DOHH2 (cell line): Measurements from ENCODE around the gene NDUFS3.
"Not testable (repeated sequence)": the region's sequence is repeated elsewhere in the genome, so short reads cannot be mapped to it uniquely, and the experiment has no call there.

ENCODE experiments used
- H3F3A ChIP-seq: fragments of 200-600 bp; sonication (generic), shearing (Covaris generic); 2 replicates; pipeline ENCODE4 v1.6.0; 2016; ENCODE audit warnings: antibody characterized with exemption, mild to moderate bottlenecking; ENCODE audit not compliant: control insufficient read depth, insufficient read depth
- H3K27ac ChIP-seq: fragments of 200-600 bp; sonication (generic); 2 replicates; pipeline ENCODE4 v1.5.1; 2014; ENCODE audit warnings: low read depth, mild to moderate bottlenecking, low read length, moderate library complexity
- H3K27me3 ChIP-seq: fragments of 200-600 bp; sonication (generic); 2 replicates; pipeline ENCODE4 v1.6.1; 2014; ENCODE audit warnings: mild to moderate bottlenecking, low read length, mixed read lengths; ENCODE audit not compliant: control insufficient read depth
- H3K36me3 ChIP-seq: fragments of 200-600 bp; sonication (generic); 2 replicates; pipeline ENCODE4 v1.6.1; 2014; ENCODE audit warnings: mild to moderate bottlenecking, low read length, moderate library complexity, mixed read lengths; ENCODE audit not compliant: control insufficient read depth
- H3K4me1 ChIP-seq: fragments of 200-600 bp; sonication (generic); 2 replicates; pipeline ENCODE4 v1.6.1; 2014; ENCODE audit warnings: mild to moderate bottlenecking, low read length, mixed read lengths; ENCODE audit not compliant: control insufficient read depth
- H3K4me2 ChIP-seq: fragments of 200-600 bp; sonication (generic); 2 replicates; pipeline ENCODE4 v1.6.0; 2014; ENCODE audit warnings: mild to moderate bottlenecking, low read length, moderate library complexity
- H3K4me3 ChIP-seq: fragments of 200-600 bp; sonication (generic); 2 replicates; pipeline ENCODE4 v1.5.1; 2014; ENCODE audit warnings: mild to moderate bottlenecking, low read length, mixed read lengths
- H3K79me2 ChIP-seq: fragments of 200-600 bp; sonication (generic); 2 replicates; pipeline ENCODE4 v1.6.1; 2014; ENCODE audit warnings: mild to moderate bottlenecking, low read length, mixed read lengths; ENCODE audit not compliant: control insufficient read depth
- H3K9me2 ChIP-seq: fragments of 200-600 bp; sonication (generic); replicated peaks from 2 replicates; pipeline ENCODE4 v1.6.1; 2014; ENCODE audit warnings: mild to moderate bottlenecking, low read length, mixed read lengths; ENCODE audit not compliant: control insufficient read depth
- H3K9me3 ChIP-seq: fragments of 200-600 bp; sonication (generic); 2 replicates; pipeline ENCODE4 v1.6.1; 2014; ENCODE audit warnings: antibody characterized with exemption, low read length, mixed read lengths; ENCODE audit not compliant: control insufficient read depth, insufficient read depth
- H4K20me1 ChIP-seq: fragments of 200-600 bp; sonication (generic); 2 replicates; pipeline ENCODE4 v1.6.0; 2014; ENCODE audit warnings: low read depth, mild to moderate bottlenecking, antibody characterized with exemption, low read length, moderate library complexity; ENCODE audit not compliant: control insufficient read depth, insufficient read depth
- EZH2phosphoT487 ChIP-seq: fragments of 200-600 bp; sonication (generic); IDR thresholded peaks from 2 replicates; pipeline ENCODE4 v1.6.1; 2017; ENCODE audit warnings: borderline replicate concordance, mild to moderate bottlenecking, antibody characterized with exemption, low read length, moderate library complexity, mixed read lengths
- TF ChIP-seq, protein P1 (sequence below): fragments of 200-600 bp; sonication (generic); IDR thresholded peaks from one replicate; pipeline ENCODE4 v1.5.1; 2014; ENCODE audit warnings: antibody characterized with exemption, mild to moderate bottlenecking, low read depth, low read length; ENCODE audit not compliant: poor library complexity, severe bottlenecking

The NDUFS3 gene

DNA sequence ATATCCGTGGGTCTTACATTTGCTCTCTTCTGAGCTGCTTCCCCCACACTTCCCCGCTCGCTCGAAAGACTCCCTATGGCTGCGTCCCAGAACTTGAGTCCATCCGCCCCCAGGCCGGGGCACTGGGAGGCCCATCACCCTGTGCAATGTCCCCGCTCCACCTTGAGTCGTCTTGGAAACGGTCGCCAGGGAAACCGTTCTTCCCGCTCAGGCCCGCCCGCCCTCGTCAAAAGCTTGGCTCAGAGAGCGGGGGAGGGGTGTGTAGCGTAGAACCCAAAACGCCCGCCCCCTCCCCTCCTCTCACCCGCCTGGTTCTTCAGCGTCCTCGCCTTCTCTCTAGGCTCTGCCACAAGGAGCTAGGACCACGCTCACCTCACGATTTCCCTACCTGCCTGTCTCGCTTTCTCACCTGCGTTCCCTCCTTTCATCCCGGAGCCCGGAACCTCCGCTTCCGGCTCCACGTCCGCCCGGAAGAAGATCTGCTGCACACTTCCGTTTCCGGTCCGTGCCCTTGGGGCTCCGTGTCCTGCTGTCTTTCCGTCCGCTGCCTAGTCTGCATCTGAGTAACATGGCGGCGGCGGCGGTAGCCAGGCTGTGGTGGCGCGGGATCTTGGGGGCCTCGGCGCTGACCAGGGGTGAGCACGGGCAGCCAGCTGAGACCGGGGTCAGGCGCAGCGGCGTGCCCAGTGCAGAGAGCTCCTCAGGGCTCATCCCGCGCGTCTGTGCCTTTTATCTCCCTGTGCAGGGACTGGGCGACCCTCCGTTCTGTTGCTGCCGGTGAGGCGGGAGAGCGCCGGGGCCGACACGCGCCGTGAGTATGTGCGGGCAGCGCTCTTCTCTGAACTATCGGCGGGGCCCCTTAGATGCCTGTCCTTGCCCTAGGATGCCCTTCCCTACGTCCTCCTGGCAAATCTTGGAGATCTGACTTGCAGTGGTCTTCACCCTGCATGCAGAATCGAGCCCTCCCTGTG is at the start of gene NDUFS3, which contains the start of gene KBTBD4:
Gene NDUFS3 (plus strand): TSS at position 551 of the 971 bp plus-strand sequence. CDS start 18 bp downstream, at position 569.
Gene KBTBD4 (minus strand): TSS at position 447 of the 971 bp plus-strand sequence. CDS start 19 bp downstream, at position 428.
- H3K36me3 ChIP-seq, result peaks cover 74% of the 10 kb centered on the region
- TF ChIP-seq, protein P1, sequence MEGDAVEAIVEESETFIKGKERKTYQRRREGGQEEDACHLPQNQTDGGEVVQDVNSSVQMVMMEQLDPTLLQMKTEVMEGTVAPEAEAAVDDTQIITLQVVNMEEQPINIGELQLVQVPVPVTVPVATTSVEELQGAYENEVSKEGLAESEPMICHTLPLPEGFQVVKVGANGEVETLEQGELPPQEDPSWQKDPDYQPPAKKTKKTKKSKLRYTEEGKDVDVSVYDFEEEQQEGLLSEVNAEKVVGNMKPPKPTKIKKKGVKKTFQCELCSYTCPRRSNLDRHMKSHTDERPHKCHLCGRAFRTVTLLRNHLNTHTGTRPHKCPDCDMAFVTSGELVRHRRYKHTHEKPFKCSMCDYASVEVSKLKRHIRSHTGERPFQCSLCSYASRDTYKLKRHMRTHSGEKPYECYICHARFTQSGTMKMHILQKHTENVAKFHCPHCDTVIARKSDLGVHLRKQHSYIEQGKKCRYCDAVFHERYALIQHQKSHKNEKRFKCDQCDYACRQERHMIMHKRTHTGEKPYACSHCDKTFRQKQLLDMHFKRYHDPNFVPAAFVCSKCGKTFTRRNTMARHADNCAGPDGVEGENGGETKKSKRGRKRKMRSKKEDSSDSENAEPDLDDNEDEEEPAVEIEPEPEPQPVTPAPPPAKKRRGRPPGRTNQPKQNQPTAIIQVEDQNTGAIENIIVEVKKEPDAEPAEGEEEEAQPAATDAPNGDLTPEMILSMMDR, result no peak
- no peak for TF ChIP-seq EZH2phosphoT487
- peak within 1 kb of the TSS; percentile 97 for H3K4me2 ChIP-seq
- H3K9me2 ChIP-seq, result no peaks in the 10 kb centered on the region
- no peaks in the 10 kb centered on the region for H3F3A ChIP-seq
- H3K4me3 ChIP-seq, result peak within 1 kb of the TSS; percentile 99
- peaks cover 53% of the 10 kb centered on the region for H3K79me2 ChIP-seq
- no peaks in the 10 kb centered on the region for H4K20me1 ChIP-seq
- H3K27me3 ChIP-seq, result no peaks in the 10 kb centered on the region
- H3K4me1 ChIP-seq, result peaks cover 26% of the 10 kb centered on the region
- H3K27ac ChIP-seq, result peak within 1 kb of the TSS; percentile 48
- no peaks in the 10 kb centered on the region for H3K9me3 ChIP-seq

DNA sequence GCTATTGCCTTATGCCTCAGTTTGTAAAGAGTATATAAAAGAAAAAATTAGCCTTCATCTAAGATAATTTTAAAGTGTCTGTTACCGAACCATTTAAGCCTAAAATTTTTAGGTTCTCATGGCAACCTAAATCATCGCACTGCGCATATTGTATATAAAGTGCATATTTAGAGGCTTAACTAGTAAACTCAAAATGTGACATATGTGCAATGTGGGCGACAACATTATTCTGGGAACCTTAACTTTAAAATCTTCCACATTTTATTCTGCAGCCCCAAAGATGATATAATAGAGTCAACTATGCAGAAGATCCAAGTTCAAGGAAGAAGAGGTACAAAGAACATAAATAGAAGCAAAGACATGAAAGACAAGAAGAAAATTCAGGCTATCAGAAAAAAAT is 48.9 kb upstream of the NDUFS3 start:
- Histone ChIP-seq H3K9me3 (no peaks in the 10 kb centered on the region), H3K4me2 (no peak overlapping the region), H3K4me3 (no peak overlapping the region), H3K9me2 (no peaks in the 10 kb centered on the region), H3F3A (peaks cover 4% of the 10 kb centered on the region), H4K20me1 (peaks cover 34% of the 10 kb centered on the region), H3K27ac (no peak overlapping the region), H3K4me1 (peaks cover 42% of the 10 kb centered on the region), H3K27me3 (no peaks in the 10 kb centered on the region), H3K79me2 (peaks cover 100% of the 10 kb centered on the region), H3K36me3 (peaks cover 28% of the 10 kb centered on the region)
- TF ChIP-seq EZH2phosphoT487, result no peak
- TF ChIP-seq, protein P1, result no peak

DNA sequence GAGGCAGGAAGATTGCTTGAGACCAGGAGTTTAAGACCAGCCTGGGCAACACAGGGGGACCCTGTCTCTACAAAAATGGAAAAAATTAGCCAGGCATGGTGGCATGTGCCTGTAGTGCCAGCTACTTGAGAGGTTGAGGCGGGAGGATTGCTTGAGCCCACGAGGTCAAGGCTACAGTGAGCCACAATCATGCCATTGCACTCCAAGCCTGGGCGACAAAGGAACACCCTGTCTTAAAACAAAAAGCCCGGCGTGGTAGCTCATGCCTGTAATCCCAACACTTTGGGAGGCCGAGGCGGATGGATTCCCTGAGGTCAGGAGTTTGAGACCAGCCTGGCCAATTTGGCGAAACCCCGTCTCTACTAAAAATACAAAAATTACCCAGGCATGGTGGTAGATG is 48.2 kb upstream of the NDUFS3 start:
- Histone ChIP-seq H3K4me1 (peaks cover 39% of the 10 kb centered on the region), H3K36me3 (peaks cover 26% of the 10 kb centered on the region), H4K20me1 (peaks cover 31% of the 10 kb centered on the region), H3K79me2 (peaks cover 100% of the 10 kb centered on the region)
- not testable (repeated sequence) for H3F3A ChIP-seq, H3K4me3 ChIP-seq, H3K9me3 ChIP-seq, H3K27me3 ChIP-seq, H3K9me2 ChIP-seq, H3K27ac ChIP-seq, H3K4me2 ChIP-seq

DNA sequence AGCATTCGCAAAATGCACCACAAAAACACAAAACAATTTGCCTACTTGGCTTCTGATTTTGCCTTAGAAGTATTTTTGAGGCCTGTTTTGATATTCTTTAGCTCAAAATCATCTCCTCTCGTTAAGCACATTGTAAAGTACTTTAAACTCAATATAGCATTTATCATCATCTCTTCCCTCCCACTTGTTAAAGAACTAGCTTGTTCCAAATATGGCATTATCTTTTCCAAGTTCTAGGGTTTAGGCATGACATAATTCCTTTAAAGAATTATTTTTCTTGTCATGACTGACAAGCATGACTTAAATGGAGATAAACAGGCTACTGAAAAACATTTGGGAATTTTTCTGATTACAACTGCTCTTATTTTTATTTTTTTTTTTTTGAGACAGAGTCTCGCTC is 47.2 kb upstream of the NDUFS3 start:
- Histone ChIP-seq H3F3A (peaks cover 4% of the 10 kb centered on the region; the same call in 1 of the 2 replicates), H3K9me3 (no peaks in the 10 kb centered on the region), H3K9me2 (no peaks in the 10 kb centered on the region), H3K4me1 (peaks cover 35% of the 10 kb centered on the region), H3K27me3 (no peaks in the 10 kb centered on the region), H3K79me2 (peaks cover 100% of the 10 kb centered on the region), H3K36me3 (peaks cover 32% of the 10 kb centered on the region), H3K27ac (no peak overlapping the region), H4K20me1 (peaks cover 27% of the 10 kb centered on the region), H3K4me2 (no peak overlapping the region), H3K4me3 (no peak overlapping the region)
- TF ChIP-seq EZH2phosphoT487, result no peak
- TF ChIP-seq, protein P1, result no peak
